Pulmonary artery endothelial cell (primary cell): ENCODE measurements around the gene SLC8B1. TPM values are rescaled to one million over a fixed set of nuclear protein-coding genes. Genes with fewer than 3 reads are reported as not detected.
"Not testable (repeated sequence)": the region's sequence is repeated elsewhere in the genome, so short reads cannot be mapped to it uniquely, and the experiment has no call there.

Experiments used
- DNase-seq: peaks from one replicate; pipeline ENCODE4 v3.0.0-alpha.2; 2011; ENCODE audit warnings: low read depth, low spot score
- total RNA-seq: library from RNA; depleted of rRNA; stranded (reverse); fragments of >200 nt; gene quantifications from 2 replicates; pipeline ENCODE4 v1.2.3, GENCODE V29; 2014

Gene SLC8B1
- total RNA-seq, 1 donor from 2014 or later: 10.4 TPM

GRCh38 chr12:113358381-113359132 is 23.6 kb upstream of the SLC8B1 start, which contains the start of gene PLBD2:
TSS of gene PLBD2 (plus strand) at chr12:113358587. CDS start at chr12:113358601, 14 bp downstream.
- DNase-seq: peak; percentile 80

GRCh38 chr12:113354192-113354591 is 19.3 kb upstream of the SLC8B1 start:
- not testable (repeated sequence) for DNase-seq

- DNase-seq: no peak
Observed at GRCh38 chr12:113351089-113351488, 16.2 kb upstream of the SLC8B1 start.

GRCh38 chr12:113348849-113349536 is 14.1 kb upstream of the SLC8B1 start:
- no peak for DNase-seq

GRCh38 chr12:113347892-113348291 is 13.0 kb upstream of the SLC8B1 start:
- DNase-seq: no peak

GRCh38 chr12:113347107-113347506 is 12.2 kb upstream of the SLC8B1 start:
- no peak for DNase-seq

- DNase-seq: no peak
Observed at GRCh38 chr12:113346353-113346752, 11.4 kb upstream of the SLC8B1 start.

- no peak for DNase-seq
Observed at GRCh38 chr12:113345318-113345717, 10.4 kb upstream of the SLC8B1 start.

GRCh38 chr12:113341535-113341934 is 6.6 kb upstream of the SLC8B1 start:
- no peak for DNase-seq

GRCh38 chr12:113340061-113340460 is 5.2 kb upstream of the SLC8B1 start:
- DNase-seq: no peak

GRCh38 chr12:113339540-113339939 is 4.6 kb upstream of the SLC8B1 start:
- DNase-seq: no peak

- no peak for DNase-seq
Observed at GRCh38 chr12:113333877-113334785, 778 bp downstream of the SLC8B1 start.

- DNase-seq: no peak
Observed at GRCh38 chr12:113333418-113333750, 1.5 kb downstream of the SLC8B1 start.

GRCh38 chr12:113332688-113333417 is 2.1 kb downstream of the SLC8B1 start:
- DNase-seq: no peak

GRCh38 chr12:113330505-113330904 is 4.4 kb downstream of the SLC8B1 start:
- no peak for DNase-seq

- DNase-seq: no peak
Observed at GRCh38 chr12:113329791-113330417, 5.0 kb downstream of the SLC8B1 start.

GRCh38 chr12:113329022-113329790 is 5.7 kb downstream of the SLC8B1 start:
- DNase-seq: no peak

GRCh38 chr12:113328368-113328889 is 6.5 kb downstream of the SLC8B1 start:
- DNase-seq: no peak

- DNase-seq: no peak
Observed at GRCh38 chr12:113326775-113327395, 8.0 kb downstream of the SLC8B1 start.
